Chondrocyte (in vitro differentiated cells): ENCODE data around the gene SLC8A2. TPM values are rescaled to one million over a fixed set of nuclear protein-coding genes. Genes with fewer than 3 reads are reported as not detected.

Experiments
- DNase-seq: peaks from one replicate; pipeline ENCODE4 v3.0.0; 2021; ENCODE audit warnings: mixed read lengths, low spot score
- H3K27ac Mint-ChIP-seq: one replicate; pipeline ENCODE4 v1.8.0; 2021; ENCODE audit warnings: mild to moderate bottlenecking, moderate library complexity, mixed read lengths; ENCODE audit not compliant: unreplicated experiment
- H3K27me3 Mint-ChIP-seq: 2 replicates; pipeline ENCODE4 v1.8.0; 2021; ENCODE audit warnings: low read depth, mixed read lengths
- H3K36me3 Mint-ChIP-seq: 2 replicates; pipeline ENCODE4 v1.8.0; 2021; ENCODE audit warnings: low read depth, mixed read lengths
- H3K4me1 Mint-ChIP-seq: 2 replicates; pipeline ENCODE4 v1.8.0; 2021; ENCODE audit warnings: low read depth, mild to moderate bottlenecking, mixed read lengths
- H3K4me3 Mint-ChIP-seq: one replicate; pipeline ENCODE4 v1.8.0; 2021; ENCODE audit warnings: mild to moderate bottlenecking, moderate library complexity, mixed read lengths; ENCODE audit not compliant: unreplicated experiment
- H3K9me3 Mint-ChIP-seq: 2 replicates; pipeline ENCODE4 v1.8.0; 2021; ENCODE audit warnings: low read depth, mixed read lengths
- CTCF ChIP-seq: fragments of 200-600 bp; sonication (generic); IDR thresholded peaks from 2 replicates; pipeline ENCODE4 v1.5.0; 2021; ENCODE audit warnings: antibody characterized with exemption, mild to moderate bottlenecking, moderate library complexity
- total RNA-seq: library from RNA; stranded (reverse); gene quantifications from 3 replicates; pipeline ENCODE4 v1.2.1, GENCODE V29; 2021

SLC8A2 gene
- total RNA-seq, 1 donor from 2014 or later = 0.42 TPM

- H3K4me3 Mint-ChIP-seq = peak overlapping the region; percentile 34
- peaks cover 16% of the 10 kb centered on the region for H3K27me3 Mint-ChIP-seq
- H3K9me3 Mint-ChIP-seq = no peaks in the 10 kb centered on the region
- H3K27ac Mint-ChIP-seq = no peak overlapping the region
- TF ChIP-seq CTCF = no peak
- H3K36me3 Mint-ChIP-seq = peaks cover 2% of the 10 kb centered on the region
- H3K4me1 Mint-ChIP-seq = peaks cover 52% of the 10 kb centered on the region
- DNase-seq = no peak
These were observed 50.4 kb downstream of the SLC8A2 start for GRCh38 chr19:47421244-47421786.

GRCh38 chr19:47419789-47420188, 51.9 kb downstream of the SLC8A2 start:
- Mint-ChIP-seq H3K4me1 (peaks cover 52% of the 10 kb centered on the region), H3K9me3 (no peaks in the 10 kb centered on the region), H3K27me3 (peaks cover 16% of the 10 kb centered on the region), H3K4me3 (no peak overlapping the region), H3K36me3 (peaks cover 6% of the 10 kb centered on the region), H3K27ac (peak overlapping the region; percentile 61)
- TF ChIP-seq CTCF = no peak
- no peak for DNase-seq

- no peak for DNase-seq
- H3K4me1 Mint-ChIP-seq = peaks cover 52% of the 10 kb centered on the region
- peaks cover 16% of the 10 kb centered on the region for H3K27me3 Mint-ChIP-seq
- TF ChIP-seq CTCF = no peak
- H3K27ac Mint-ChIP-seq = peak within 1 kb of the TSS; percentile 65
- peak within 1 kb of the TSS; percentile 80 for H3K4me3 Mint-ChIP-seq
- H3K36me3 Mint-ChIP-seq = peaks cover 11% of the 10 kb centered on the region
- H3K9me3 Mint-ChIP-seq = no peaks in the 10 kb centered on the region
These were observed 52.5 kb downstream of the SLC8A2 start, which contains the start of gene MEIS3 for GRCh38 chr19:47419030-47419783. TSS of gene MEIS3 (minus strand) at chr19:47419527. CDS start at chr19:47419081, 446 bp downstream.

- no peak for DNase-seq
- peak overlapping the region; percentile 80 for H3K4me3 Mint-ChIP-seq
- H3K27me3 Mint-ChIP-seq = peaks cover 16% of the 10 kb centered on the region
- no peaks in the 10 kb centered on the region for H3K9me3 Mint-ChIP-seq
- peak overlapping the region; percentile 24 for H3K27ac Mint-ChIP-seq
- TF ChIP-seq CTCF = no peak
- H3K4me1 Mint-ChIP-seq = peaks cover 52% of the 10 kb centered on the region
- peaks cover 14% of the 10 kb centered on the region for H3K36me3 Mint-ChIP-seq
These were observed 53.0 kb downstream of the SLC8A2 start for GRCh38 chr19:47418692-47419029.

GRCh38 chr19:47417746-47418691, 53.7 kb downstream of the SLC8A2 start:
- TF ChIP-seq CTCF = no peak
- Mint-ChIP-seq H3K27me3 (peaks cover 15% of the 10 kb centered on the region), H3K9me3 (no peaks in the 10 kb centered on the region), H3K27ac (peak overlapping the region; percentile 24), H3K4me1 (peaks cover 52% of the 10 kb centered on the region), H3K4me3 (peak overlapping the region; percentile 80), H3K36me3 (peaks cover 18% of the 10 kb centered on the region)
- no peak for DNase-seq
